HEK293 (cell line): Measurements from ENCODE around the gene LPCAT1.

Experiments used
- CTCF ChIA-PET: fragments of 350-600 bp; formaldehyde crosslinking; extraction: SDS; loops from one replicate; lab custom pipeline; 2021; ENCODE audit warnings: antibody characterized with exemption; lab: Yijun Ruan, JAX
- POLR2A ChIA-PET: fragments of 300-600 bp; formaldehyde crosslinking; extraction: SDS; loops from one replicate; lab custom pipeline; 2020; ENCODE audit warnings: antibody characterized with exemption, inconsistent platforms; lab: Yijun Ruan, JAX
- H3K27ac ChIP-seq: fragments of 200-500 bp; sonication (Bioruptor generic); 2 replicates; pipeline ENCODE4 v1.5.1; 2014; ENCODE audit warnings: low read depth, low read length, control low read depth, inconsistent platforms; ENCODE audit errors: extremely low read depth
- H3K36me3 ChIP-seq, 2 experiments: fragments of 200-500 bp in 1 of 2; sonication (Bioruptor generic) in 1 of 2; 1 replicate in 1 of 2; 2 replicates in 1 of 2; pipeline ENCODE4 v1.5.1; 2014 to 2017; ENCODE audit warnings: inconsistent platforms in 2 of 2, low read length in 2 of 2; ENCODE audit not compliant: control insufficient read depth in 2 of 2, insufficient read depth in 1 of 2
- H3K4me1 ChIP-seq: fragments of 200-500 bp; sonication (Bioruptor generic); 2 replicates; pipeline ENCODE4 v1.5.1; 2014; ENCODE audit warnings: mild to moderate bottlenecking, low read length, inconsistent platforms; ENCODE audit not compliant: control insufficient read depth, insufficient read depth
- H3K4me3 ChIP-seq: 2 replicates; pipeline ENCODE4 v1.5.1; 2011; ENCODE audit warnings: low read depth, mild to moderate bottlenecking, control low read depth, low read length, moderate library complexity
- H3K9me3 ChIP-seq: fragments of 200-500 bp; sonication (Bioruptor generic); 2 replicates; pipeline ENCODE4 v1.5.1; 2014; ENCODE audit warnings: low read depth, low read length, inconsistent platforms; ENCODE audit not compliant: control insufficient read depth, insufficient read depth
- FEZF1 ChIP-seq: fragments of 450-650 bp; formaldehyde crosslinking; IDR thresholded peaks from 2 replicates; pipeline ENCODE4 v1.5.1; 2016; ENCODE audit warnings: missing biosample characterization, missing genetic modification characterization
- GLIS2 ChIP-seq: fragments of 450-650 bp; formaldehyde crosslinking; IDR thresholded peaks from 2 replicates; pipeline ENCODE4 v1.5.1; 2016; ENCODE audit warnings: missing biosample characterization, missing genetic modification characterization
- KLF10 ChIP-seq: fragments of 450-650 bp; IDR thresholded peaks from 2 replicates; pipeline ENCODE4 v1.5.1; 2018; ENCODE audit warnings: missing biosample characterization, mild to moderate bottlenecking, missing genetic modification characterization
- PRDM1 ChIP-seq: fragments of 450-650 bp; formaldehyde crosslinking; IDR thresholded peaks from 2 replicates; pipeline ENCODE4; 2016; ENCODE audit warnings: missing biosample characterization, missing genetic modification characterization
- SALL2 ChIP-seq: fragments of 450-650 bp; formaldehyde crosslinking; IDR thresholded peaks from 2 replicates; pipeline ENCODE4 v1.5.0; 2017; ENCODE audit warnings: missing biosample characterization, mild to moderate bottlenecking, missing genetic modification characterization, borderline replicate concordance
- SP3 ChIP-seq: fragments of 450-650 bp; formaldehyde crosslinking; IDR thresholded peaks from 2 replicates; pipeline ENCODE4 v1.5.1; 2016; ENCODE audit warnings: missing biosample characterization, missing genetic modification characterization
- ZBTB17 ChIP-seq: fragments of 450-650 bp; formaldehyde crosslinking; IDR thresholded peaks from 2 replicates; pipeline ENCODE4 v1.5.1; 2016; ENCODE audit warnings: missing biosample characterization, missing genetic modification characterization
- ZBTB20 ChIP-seq: fragments of 450-650 bp; formaldehyde crosslinking; IDR thresholded peaks from 2 replicates; pipeline ENCODE4 v1.5.1; 2016; ENCODE audit warnings: missing biosample characterization, missing genetic modification characterization
- ZBTB26 ChIP-seq: fragments of 450-650 bp; formaldehyde crosslinking; optimal IDR thresholded peaks from 2 replicates; pipeline ENCODE3; 2016; ENCODE audit warnings: missing biosample characterization, mild to moderate bottlenecking, missing genetic modification characterization
- ZIC2 ChIP-seq: fragments of 450-650 bp; formaldehyde crosslinking; IDR thresholded peaks from 2 replicates; pipeline ENCODE4 v1.5.1; 2016; ENCODE audit warnings: missing biosample characterization, missing genetic modification characterization
- ZNF133 ChIP-seq: fragments of 450-650 bp; formaldehyde crosslinking; IDR thresholded peaks from 2 replicates; pipeline ENCODE4 v1.5.1; 2016; ENCODE audit warnings: missing biosample characterization, missing genetic modification characterization
- ZNF140 ChIP-seq: fragments of 450-650 bp; formaldehyde crosslinking; IDR thresholded peaks from 2 replicates; pipeline ENCODE4 v1.5.1; 2016; ENCODE audit warnings: missing biosample characterization, missing genetic modification characterization
- ZNF169 ChIP-seq: fragments of 450-650 bp; formaldehyde crosslinking; IDR thresholded peaks from 2 replicates; pipeline ENCODE4 v1.5.1; 2016; ENCODE audit warnings: missing biosample characterization, missing genetic modification characterization
- ZNF214 ChIP-seq: fragments of 450-650 bp; formaldehyde crosslinking; IDR thresholded peaks from 2 replicates; pipeline ENCODE4 v1.5.1; 2017; ENCODE audit warnings: missing biosample characterization, mild to moderate bottlenecking, missing genetic modification characterization, borderline replicate concordance
- ZNF274 ChIP-seq, 2 experiments: fragments of 200-500 bp in 1 of 2; fragments of 450-650 bp in 1 of 2; sonication (Bioruptor generic) in 1 of 2; formaldehyde crosslinking in 1 of 2; IDR thresholded peaks; 2 replicates each; pipeline versions ENCODE4 v1.5.1 to v1.6.1; 2014 to 2016; ENCODE audit warnings: borderline replicate concordance in 1 of 2, inconsistent platforms in 1 of 2, low read length in 1 of 2, missing biosample characterization in 1 of 2, missing genetic modification characterization in 1 of 2
- ZNF341 ChIP-seq: fragments of 450-650 bp; formaldehyde crosslinking; IDR thresholded peaks from 2 replicates; pipeline ENCODE4; 2016; ENCODE audit warnings: low read depth, missing biosample characterization, missing genetic modification characterization
- ZNF473 ChIP-seq: fragments of 450-650 bp; formaldehyde crosslinking; IDR thresholded peaks from 2 replicates; pipeline ENCODE4 v1.5.1; 2017; ENCODE audit warnings: missing biosample characterization, missing genetic modification characterization
- ZNF510 ChIP-seq: fragments of 450-650 bp; formaldehyde crosslinking; IDR thresholded peaks from 2 replicates; pipeline ENCODE4 v1.5.1; 2018; ENCODE audit warnings: mild to moderate bottlenecking, missing genetic modification characterization, missing biosample characterization; ENCODE audit not compliant: insufficient replicate concordance
- ZNF571 ChIP-seq: fragments of 450-650 bp; formaldehyde crosslinking; IDR thresholded peaks from 2 replicates; pipeline ENCODE4 v1.5.0; 2017; ENCODE audit warnings: missing biosample characterization, missing genetic modification characterization
- ZNF660 ChIP-seq: fragments of 450-650 bp; IDR thresholded peaks from 2 replicates; pipeline ENCODE4 v1.5.1; 2018; ENCODE audit warnings: missing biosample characterization, mild to moderate bottlenecking, missing genetic modification characterization
- ZNF76 ChIP-seq: fragments of 450-650 bp; formaldehyde crosslinking; IDR thresholded peaks from 2 replicates; pipeline ENCODE4; 2016; ENCODE audit warnings: low read depth, missing biosample characterization, missing genetic modification characterization, borderline replicate concordance
- TF ChIP-seq, protein P1 (sequence below): fragments of 450-650 bp; formaldehyde crosslinking; IDR thresholded peaks from 2 replicates; pipeline ENCODE4 v1.5.1; 2017; ENCODE audit warnings: missing biosample characterization, missing genetic modification characterization
- TF ChIP-seq, protein P2 (sequence below): fragments of 450-650 bp; formaldehyde crosslinking; IDR thresholded peaks from 2 replicates; pipeline ENCODE4 v1.5.0; 2017; ENCODE audit warnings: missing biosample characterization, missing genetic modification characterization, borderline replicate concordance

LPCAT1 gene

GRCh38 chr5:1521671-1522600, 1.8 kb downstream of the LPCAT1 start (continued):
- TF ChIP-seq ZBTB26 (tag by site-specific recombination) (peak; percentile 39), KLF10 (tag by site-specific recombination) (no peak), ZNF571 (no peak), ZNF274 (IDR thresholded peaks at IDR 0.05; ENCODE audit: low read length) (no peak), ZNF274 (tag by site-specific recombination; IDR thresholded peaks at IDR 0.05; ENCODE audit: borderline replicate concordance) (no peak), FEZF1 (tag by site-specific recombination) (no peak), ZBTB20 (peak; percentile 87), ZNF76 (peak; percentile 72; the same call in 1 of the 2 replicates), GLIS2 (tag by site-specific recombination) (peak; percentile 98), ZIC2 (tag by site-specific recombination) (peak; percentile 98), ZNF510 (no peak), PRDM1 (tag by site-specific recombination) (peak; percentile 40; the same call in 1 of the 2 replicates), ZNF660 (tag by site-specific recombination) (no peak), ZNF214 (tag by site-specific recombination) (no peak), ZBTB17 (tag by site-specific recombination) (peak; percentile 47; the same call in 1 of the 2 replicates), ZNF140 (tag by site-specific recombination) (no peak), ZNF133 (no peak), SP3 (no peak), SALL2 (tag by site-specific recombination) (no peak), ZNF473 (tag by site-specific recombination) (no peak), ZNF341 (peak; percentile 28; the same call in 1 of the 2 replicates)
- TF ChIP-seq, protein P1, sequence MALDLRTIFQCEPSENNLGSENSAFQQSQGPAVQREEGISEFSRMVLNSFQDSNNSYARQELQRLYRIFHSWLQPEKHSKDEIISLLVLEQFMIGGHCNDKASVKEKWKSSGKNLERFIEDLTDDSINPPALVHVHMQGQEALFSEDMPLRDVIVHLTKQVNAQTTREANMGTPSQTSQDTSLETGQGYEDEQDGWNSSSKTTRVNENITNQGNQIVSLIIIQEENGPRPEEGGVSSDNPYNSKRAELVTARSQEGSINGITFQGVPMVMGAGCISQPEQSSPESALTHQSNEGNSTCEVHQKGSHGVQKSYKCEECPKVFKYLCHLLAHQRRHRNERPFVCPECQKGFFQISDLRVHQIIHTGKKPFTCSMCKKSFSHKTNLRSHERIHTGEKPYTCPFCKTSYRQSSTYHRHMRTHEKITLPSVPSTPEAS (tag by site-specific recombination): no peak

- Histone ChIP-seq H3K9me3 (no peaks in the 10 kb centered on the region), H3K36me3 (peaks cover 27 to 50% of the 10 kb centered on the region in 2 experiments), H3K27ac (no peak overlapping the region)
- ChIA-PET CTCF (interaction anchor here (1.3 to 2.3 kb wide), 2 partner anchors 9 to 124 kb away, joined by 3 to 8 read pairs; no protein-coding TSS in a partner anchor), POLR2A (interaction anchor here (0.6 to 1.6 kb wide), 4 partner anchors 9 to 156 kb away, joined by 3 read pairs; no protein-coding TSS in a partner anchor)
- TF ChIP-seq ZNF169: no peak
- TF ChIP-seq, protein P2, sequence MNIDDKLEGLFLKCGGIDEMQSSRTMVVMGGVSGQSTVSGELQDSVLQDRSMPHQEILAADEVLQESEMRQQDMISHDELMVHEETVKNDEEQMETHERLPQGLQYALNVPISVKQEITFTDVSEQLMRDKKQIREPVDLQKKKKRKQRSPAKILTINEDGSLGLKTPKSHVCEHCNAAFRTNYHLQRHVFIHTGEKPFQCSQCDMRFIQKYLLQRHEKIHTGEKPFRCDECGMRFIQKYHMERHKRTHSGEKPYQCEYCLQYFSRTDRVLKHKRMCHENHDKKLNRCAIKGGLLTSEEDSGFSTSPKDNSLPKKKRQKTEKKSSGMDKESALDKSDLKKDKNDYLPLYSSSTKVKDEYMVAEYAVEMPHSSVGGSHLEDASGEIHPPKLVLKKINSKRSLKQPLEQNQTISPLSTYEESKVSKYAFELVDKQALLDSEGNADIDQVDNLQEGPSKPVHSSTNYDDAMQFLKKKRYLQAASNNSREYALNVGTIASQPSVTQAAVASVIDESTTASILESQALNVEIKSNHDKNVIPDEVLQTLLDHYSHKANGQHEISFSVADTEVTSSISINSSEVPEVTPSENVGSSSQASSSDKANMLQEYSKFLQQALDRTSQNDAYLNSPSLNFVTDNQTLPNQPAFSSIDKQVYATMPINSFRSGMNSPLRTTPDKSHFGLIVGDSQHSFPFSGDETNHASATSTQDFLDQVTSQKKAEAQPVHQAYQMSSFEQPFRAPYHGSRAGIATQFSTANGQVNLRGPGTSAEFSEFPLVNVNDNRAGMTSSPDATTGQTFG (tag by site-specific recombination): no peak
- TF ChIP-seq, all 188 proteins: peak for 0
- H3K4me3 ChIP-seq: no peak overlapping the region
- H3K4me1 ChIP-seq: peaks cover 20% of the 10 kb centered on the region
Observed at GRCh38 chr5:1520791-1521453, 2.8 kb downstream of the LPCAT1 start.
